ENCODE results near the gene CCDC88C.

CCDC88C gene

DNA sequence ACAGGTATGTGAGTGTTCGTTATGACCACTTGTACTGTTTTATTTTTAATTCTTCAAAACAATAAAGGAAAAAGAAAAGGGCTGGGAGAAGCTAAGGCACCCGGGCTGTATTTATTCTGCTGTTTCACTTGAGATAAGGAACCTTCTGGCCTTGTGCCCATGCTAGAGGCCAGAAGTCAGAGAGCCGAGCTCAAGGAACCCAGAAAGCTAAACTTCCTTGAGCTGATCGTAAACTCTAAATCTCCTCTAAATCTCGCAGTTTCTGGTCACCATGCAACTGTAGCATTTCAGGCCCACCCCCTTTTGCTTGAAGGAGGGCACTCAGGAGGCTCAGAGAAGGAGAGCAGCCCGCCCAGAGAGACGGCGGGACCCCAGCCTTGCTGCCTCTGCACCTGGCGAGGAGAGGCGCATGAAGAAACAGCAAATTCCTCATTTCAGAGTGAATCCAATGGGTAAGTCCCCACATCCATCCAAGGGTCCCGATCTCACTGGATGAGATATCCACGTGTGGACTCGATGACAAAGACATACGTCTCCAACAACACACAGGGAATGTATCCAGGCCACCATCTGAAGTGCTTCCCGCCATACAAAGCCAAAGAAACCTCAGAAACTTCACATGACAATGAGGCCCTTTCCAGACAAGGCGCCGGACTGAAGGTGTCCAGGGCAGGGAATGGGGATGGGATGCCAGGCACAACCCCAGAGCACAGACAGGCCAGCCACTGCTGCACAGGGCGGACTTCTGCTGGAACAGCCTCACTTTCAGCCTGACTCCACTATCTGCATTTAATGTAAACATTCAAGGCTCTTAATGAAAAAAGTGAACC is 14.6 kb downstream of the CCDC88C start:
- Histone ChIP-seq H4K20me1 (ENCODE audit: insufficient read depth, low read length) (no peaks in the 10 kb centered on the region), H3K27me3 (ENCODE audit: insufficient read depth, low read length) (no peaks in the 10 kb centered on the region), H3F3A (ENCODE audit: insufficient read depth, low read length) (no peaks in the 10 kb centered on the region; the same call in 1 of the 2 replicates), H3K4me2 (ENCODE audit: low read length) (peak overlapping the region; percentile 63), H2AFZ (ENCODE audit: low read length) (no peak overlapping the region), H3K9me2 (ENCODE audit: low read depth, low read length) (no peaks in the 10 kb centered on the region), H3K9me3 (ENCODE audit: low read length) (no peaks in the 10 kb centered on the region), H3K9ac (ENCODE audit: low read length) (peak overlapping the region; percentile 40), H3K79me2 (ENCODE audit: insufficient read depth, low read length) (peaks cover 92% of the 10 kb centered on the region), H3K4me1 (ENCODE audit: insufficient read depth, low read length, severe bottlenecking) (peaks cover 94% of the 10 kb centered on the region), H3K4me3 (ENCODE audit: low read depth, low read length, poor library complexity, severe bottlenecking) (peak overlapping the region; percentile 33), H3K27ac (ENCODE audit: low read depth, low read length, poor library complexity, severe bottlenecking) (peak overlapping the region; percentile 77), H3K36me3 (ENCODE audit: insufficient read depth, low read length) (peaks cover 45% of the 10 kb centered on the region)
- no peak for TF ChIP-seq EZH2 (IDR thresholded peaks at IDR 0.05; ENCODE audit: borderline replicate concordance, low read length)
- TF ChIP-seq, protein P1, sequence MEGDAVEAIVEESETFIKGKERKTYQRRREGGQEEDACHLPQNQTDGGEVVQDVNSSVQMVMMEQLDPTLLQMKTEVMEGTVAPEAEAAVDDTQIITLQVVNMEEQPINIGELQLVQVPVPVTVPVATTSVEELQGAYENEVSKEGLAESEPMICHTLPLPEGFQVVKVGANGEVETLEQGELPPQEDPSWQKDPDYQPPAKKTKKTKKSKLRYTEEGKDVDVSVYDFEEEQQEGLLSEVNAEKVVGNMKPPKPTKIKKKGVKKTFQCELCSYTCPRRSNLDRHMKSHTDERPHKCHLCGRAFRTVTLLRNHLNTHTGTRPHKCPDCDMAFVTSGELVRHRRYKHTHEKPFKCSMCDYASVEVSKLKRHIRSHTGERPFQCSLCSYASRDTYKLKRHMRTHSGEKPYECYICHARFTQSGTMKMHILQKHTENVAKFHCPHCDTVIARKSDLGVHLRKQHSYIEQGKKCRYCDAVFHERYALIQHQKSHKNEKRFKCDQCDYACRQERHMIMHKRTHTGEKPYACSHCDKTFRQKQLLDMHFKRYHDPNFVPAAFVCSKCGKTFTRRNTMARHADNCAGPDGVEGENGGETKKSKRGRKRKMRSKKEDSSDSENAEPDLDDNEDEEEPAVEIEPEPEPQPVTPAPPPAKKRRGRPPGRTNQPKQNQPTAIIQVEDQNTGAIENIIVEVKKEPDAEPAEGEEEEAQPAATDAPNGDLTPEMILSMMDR (IDR thresholded peaks at IDR 0.05; ENCODE audit: low read length) = no peak

DNA sequence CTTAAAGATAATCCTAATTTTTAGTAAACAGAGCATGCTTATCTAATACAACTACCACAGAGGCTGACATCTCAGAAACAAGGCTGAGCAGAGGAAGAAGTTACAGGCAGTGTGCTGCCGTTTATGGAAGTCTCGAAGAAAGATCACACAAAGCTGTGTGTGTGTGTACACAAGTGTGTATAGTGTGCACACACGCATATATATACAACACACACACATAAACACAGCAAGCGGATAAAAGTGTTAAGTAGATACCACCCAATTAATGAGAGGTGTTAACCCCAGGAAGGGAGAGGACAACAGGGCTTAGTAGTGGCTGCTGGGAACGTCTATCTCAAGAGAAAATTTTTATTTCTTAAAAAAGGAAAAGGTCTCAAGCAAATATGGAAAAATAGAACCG is 15.3 kb downstream of the CCDC88C start:
- peak overlapping the region; percentile 77 for H3K27ac ChIP-seq (ENCODE audit: low read depth, low read length, poor library complexity, severe bottlenecking)

DNA sequence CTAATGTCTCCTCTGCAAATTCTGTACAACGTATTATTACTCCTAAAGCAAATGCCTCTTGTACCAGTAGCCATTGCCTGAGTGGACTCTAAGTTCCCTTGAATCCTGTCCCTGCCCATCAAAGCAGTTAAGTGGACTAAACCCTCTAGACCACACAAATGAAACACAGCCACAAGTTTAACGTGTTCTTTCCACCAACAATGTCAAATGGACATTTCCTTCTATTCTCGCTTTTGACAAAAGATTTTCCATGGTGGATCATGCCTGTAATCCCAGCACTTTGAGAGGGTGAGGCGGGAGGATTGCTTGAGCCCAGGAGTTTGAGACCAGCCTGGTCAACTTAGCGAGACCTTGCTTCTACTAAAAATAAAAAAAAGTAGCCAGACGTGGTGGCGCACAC is 15.9 kb downstream of the CCDC88C start:
- no peaks in the 10 kb centered on the region for H4K20me1 ChIP-seq (ENCODE audit: insufficient read depth, low read length)
- no peak overlapping the region for H3K9ac ChIP-seq (ENCODE audit: low read length)
- H2AFZ ChIP-seq (ENCODE audit: low read length) = no peak overlapping the region
- H3K4me3 ChIP-seq (ENCODE audit: low read depth, low read length, poor library complexity, severe bottlenecking) = no peak overlapping the region
- no peaks in the 10 kb centered on the region for H3K9me2 ChIP-seq (ENCODE audit: low read depth, low read length)
- H3K9me3 ChIP-seq (ENCODE audit: low read length) = no peaks in the 10 kb centered on the region
- H3K4me2 ChIP-seq (ENCODE audit: low read length) = no peak overlapping the region; the same call in 1 of the 2 replicates
- no peaks in the 10 kb centered on the region for H3K27me3 ChIP-seq (ENCODE audit: insufficient read depth, low read length)
- H3K36me3 ChIP-seq (ENCODE audit: insufficient read depth, low read length) = peaks cover 36% of the 10 kb centered on the region
- peaks cover 3% of the 10 kb centered on the region; the same call in 1 of the 2 replicates for H3F3A ChIP-seq (ENCODE audit: insufficient read depth, low read length)
- TF ChIP-seq, protein P1 (IDR thresholded peaks at IDR 0.05; ENCODE audit: low read length) = no peak
- TF ChIP-seq EZH2 (IDR thresholded peaks at IDR 0.05; ENCODE audit: borderline replicate concordance, low read length) = no peak
- peaks cover 95% of the 10 kb centered on the region for H3K4me1 ChIP-seq (ENCODE audit: insufficient read depth, low read length, severe bottlenecking)
- H3K79me2 ChIP-seq (ENCODE audit: insufficient read depth, low read length) = peaks cover 90% of the 10 kb centered on the region
- H3K27ac ChIP-seq (ENCODE audit: low read depth, low read length, poor library complexity, severe bottlenecking) = peak overlapping the region; percentile 77

More for the DNA sequence above, 15.3 kb downstream of the CCDC88C start:
- Histone ChIP-seq H3K4me2 (ENCODE audit: low read length) (peak overlapping the region; percentile 63), H3K9me2 (ENCODE audit: low read depth, low read length) (no peaks in the 10 kb centered on the region), H2AFZ (ENCODE audit: low read length) (no peak overlapping the region), H3K36me3 (ENCODE audit: insufficient read depth, low read length) (peaks cover 40% of the 10 kb centered on the region), H3F3A (ENCODE audit: insufficient read depth, low read length) (peaks cover 3% of the 10 kb centered on the region; the same call in 1 of the 2 replicates), H3K79me2 (ENCODE audit: insufficient read depth, low read length) (peaks cover 91% of the 10 kb centered on the region), H3K9me3 (ENCODE audit: low read length) (no peaks in the 10 kb centered on the region), H3K27me3 (ENCODE audit: insufficient read depth, low read length) (no peaks in the 10 kb centered on the region), H4K20me1 (ENCODE audit: insufficient read depth, low read length) (no peaks in the 10 kb centered on the region), H3K9ac (ENCODE audit: low read length) (peak overlapping the region; percentile 40), H3K4me1 (ENCODE audit: insufficient read depth, low read length, severe bottlenecking) (peaks cover 95% of the 10 kb centered on the region), H3K4me3 (ENCODE audit: low read depth, low read length, poor library complexity, severe bottlenecking) (peak overlapping the region; percentile 33)
- TF ChIP-seq, protein P1 (IDR thresholded peaks at IDR 0.05; ENCODE audit: low read length) = no peak
- TF ChIP-seq EZH2 (IDR thresholded peaks at IDR 0.05; ENCODE audit: borderline replicate concordance, low read length) = no peak
